GM12878 (cell line): ENCODE data around the gene S1PR3. TPM values are rescaled to one million over a fixed set of nuclear protein-coding genes. Genes with fewer than 3 reads are reported as not detected.

Experiments
- MLLT1 ChIP-seq: fragments of 450-650 bp; IDR thresholded peaks from 2 replicates; pipeline ENCODE4 v1.6.1; 2016; ENCODE audit warnings: mild to moderate bottlenecking
- PRDM15 ChIP-seq: fragments of 450-650 bp; formaldehyde crosslinking; IDR thresholded peaks from 2 replicates; pipeline ENCODE4 v1.4.0; 2020; ENCODE audit warnings: mild to moderate bottlenecking, moderate library complexity
- ZNF207 ChIP-seq: fragments of 450-650 bp; IDR thresholded peaks from 2 replicates; pipeline ENCODE4 v1.6.1; 2014; ENCODE audit warnings: antibody characterized with exemption, mild to moderate bottlenecking, borderline replicate concordance
- ZNF687 ChIP-seq: fragments of 450-650 bp; IDR thresholded peaks from 2 replicates; pipeline ENCODE4 v1.6.1; 2017; ENCODE audit warnings: mild to moderate bottlenecking, moderate library complexity
- polyA plus RNA-seq, 11 experiments: library from polyadenylated mRNA; depleted of rRNA in 4 of 11; unstranded in 6 of 11; stranded (reverse) in 5 of 11; fragments of >200 nt; fragmentation: Nextera tagmentation in 4 of 11; fragmentation: Illumina TruSeq in 1 of 11; extraction: Ambion mirVana in 4 of 11; extraction: Trizol in 1 of 11; gene quantifications; 1 replicate in 1 of 11; 2 replicates in 10 of 11; pipeline versions ENCODE4 v1.2.1 to v1.2.3, GENCODE V29; 2011 to 2016; ENCODE audit warnings: inconsistent platforms in 2 of 11, missing spikeins in 2 of 11, low read depth in 1 of 11
- total RNA-seq, 4 experiments: library from RNA; depleted of rRNA in 3 of 4; stranded (reverse); fragments of >200 nt in 3 of 4; fragmentation: Illumina TruSeq in 1 of 4; extraction: Trizol in 1 of 4; gene quantifications; 2 replicates each; pipeline versions ENCODE4 v1.2.1 to v1.2.3, GENCODE V29; 2013 to 2021

The S1PR3 gene
- total and polyA plus RNA-seq, 10 of the 15 experiments (the other 5 are each of a cell fraction or from before 2014, with no cell fraction given), result 0.01 to 0.18 (median 0.01) TPM; not detected in 7

GRCh38 chr9:88942411-88942810, 48.9 kb upstream of the S1PR3 start (continued):
- TF ChIP-seq MLLT1 (no peak), PRDM15 (CRISPR knock-in tag) (no peak), ZNF687 (no peak), ZNF207 (no peak)
